NCI-H1436 (cell line): Measurements from ENCODE around the gene FBXO34.

Source experiments
- DNase-seq: peaks from one replicate; lab custom pipeline; 2025; lab: John Stamatoyannopoulos, UW

FBXO34 gene

GRCh38 chr14:55272387-55272786 is 1.2 kb downstream of the FBXO34 start:
- no peak for DNase-seq

- DNase-seq = no peak
Observed at GRCh38 chr14:55272922-55273321, 1.7 kb downstream of the FBXO34 start.

- no peak for DNase-seq
Observed at GRCh38 chr14:55274146-55274545, 2.9 kb downstream of the FBXO34 start.

GRCh38 chr14:55274751-55275150 is 3.5 kb downstream of the FBXO34 start:
- no peak for DNase-seq

- DNase-seq = no peak
Observed at GRCh38 chr14:55276736-55277135, 5.5 kb downstream of the FBXO34 start.

GRCh38 chr14:55277972-55278740 is 6.9 kb downstream of the FBXO34 start:
- DNase-seq = no peak

GRCh38 chr14:55279384-55279783 is 8.2 kb downstream of the FBXO34 start:
- DNase-seq = no peak

- no peak for DNase-seq
Observed at GRCh38 chr14:55281316-55281839, 10.2 kb downstream of the FBXO34 start.

- no peak for DNase-seq
Observed at GRCh38 chr14:55285048-55285652, 13.9 kb downstream of the FBXO34 start.

GRCh38 chr14:55288439-55288838 is 17.2 kb downstream of the FBXO34 start:
- no peak for DNase-seq

GRCh38 chr14:55291480-55292081 is 20.4 kb downstream of the FBXO34 start:
- no peak for DNase-seq

- no peak for DNase-seq
Observed at GRCh38 chr14:55294603-55295002, 23.4 kb downstream of the FBXO34 start.

- DNase-seq = no peak
Observed at GRCh38 chr14:55297611-55298499, 26.6 kb downstream of the FBXO34 start.

GRCh38 chr14:55298500-55298822 is 27.2 kb downstream of the FBXO34 start:
- no peak for DNase-seq

- DNase-seq = no peak
Observed at GRCh38 chr14:55301437-55302121, 30.4 kb downstream of the FBXO34 start.

- no peak for DNase-seq
Observed at GRCh38 chr14:55302367-55303124, 31.3 kb downstream of the FBXO34 start.

- no peak for DNase-seq
Observed at GRCh38 chr14:55303125-55303499, 31.9 kb downstream of the FBXO34 start.

GRCh38 chr14:55303691-55304145 is 32.5 kb downstream of the FBXO34 start:
- no peak for DNase-seq

GRCh38 chr14:55306938-55307589 is 35.8 kb downstream of the FBXO34 start:
- peak; percentile 20 for DNase-seq

- DNase-seq = no peak
Observed at GRCh38 chr14:55309154-55309553, 37.9 kb downstream of the FBXO34 start.
